ENCODE measurements around the gene C1orf159.

Gene C1orf159

GRCh38 chr1:1050577-1051052 is 65.3 kb downstream of the C1orf159 start:
- no peak for DNase-seq (ENCODE audit: low read depth)
- no peak for TF ChIP-seq CTCF (conservative IDR thresholded peaks at IDR 0.05; ENCODE audit: low read depth, low read length)
- no peak overlapping the region for H3K4me3 ChIP-seq (ENCODE audit: low read length)

GRCh38 chr1:1049318-1050165 is 66.3 kb downstream of the C1orf159 start:
- DNase-seq (ENCODE audit: low read depth), result no peak
- H3K4me3 ChIP-seq (ENCODE audit: low read length), result no peak overlapping the region
- TF ChIP-seq CTCF (conservative IDR thresholded peaks at IDR 0.05; ENCODE audit: low read depth, low read length), result no peak

- no peak overlapping the region for H3K4me3 ChIP-seq (ENCODE audit: low read length)
- TF ChIP-seq CTCF (conservative IDR thresholded peaks at IDR 0.05; ENCODE audit: low read depth, low read length), result no peak
- no peak for DNase-seq (ENCODE audit: low read depth)
Observed at GRCh38 chr1:1048765-1049164, 67.1 kb downstream of the C1orf159 start.

DNA sequence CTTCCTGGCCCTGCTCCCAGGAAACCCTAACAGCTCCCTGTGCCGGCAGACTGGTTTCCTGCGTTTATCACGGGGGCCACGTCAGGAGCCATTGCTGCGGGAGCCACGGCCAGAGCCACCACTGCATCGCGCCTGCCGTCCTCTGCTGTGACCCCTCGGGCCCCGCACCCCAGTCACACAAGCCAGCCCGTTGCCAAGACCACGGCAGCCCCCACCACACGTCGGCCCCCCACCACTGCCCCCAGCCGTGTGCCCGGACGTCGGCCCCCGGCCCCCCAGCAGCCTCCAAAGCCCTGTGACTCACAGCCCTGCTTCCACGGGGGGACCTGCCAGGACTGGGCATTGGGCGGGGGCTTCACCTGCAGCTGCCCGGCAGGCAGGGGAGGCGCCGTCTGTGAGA is 67.9 kb downstream of the C1orf159 start:
- no peak for DNase-seq (ENCODE audit: low read depth)
- TF ChIP-seq CTCF (conservative IDR thresholded peaks at IDR 0.05; ENCODE audit: low read depth, low read length), result no peak
- no peak overlapping the region for H3K4me3 ChIP-seq (ENCODE audit: low read length)

DNA sequence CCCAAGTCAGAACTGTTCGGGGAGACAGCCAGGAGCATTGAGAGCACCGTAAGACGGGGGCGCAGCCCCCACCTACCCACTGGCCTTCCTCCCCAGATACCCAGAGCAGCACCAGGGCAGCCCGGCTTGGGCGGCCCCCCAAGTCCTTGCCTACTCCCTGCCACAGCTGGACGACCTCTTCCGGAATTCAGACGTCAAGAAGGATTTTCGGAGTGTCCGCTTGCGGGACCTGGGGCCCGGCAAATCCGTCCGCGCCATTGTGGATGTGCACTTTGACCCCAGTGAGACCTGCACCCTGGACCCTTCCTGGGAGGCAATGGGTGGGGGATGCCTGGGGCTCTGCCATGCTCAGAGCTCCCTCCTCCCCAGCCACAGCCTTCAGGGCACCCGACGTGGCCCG is 68.5 kb downstream of the C1orf159 start:
- TF ChIP-seq CTCF (conservative IDR thresholded peaks at IDR 0.05; ENCODE audit: low read depth, low read length), result no peak
- no peak for DNase-seq (ENCODE audit: low read depth)
- no peak overlapping the region for H3K4me3 ChIP-seq (ENCODE audit: low read length)

GRCh38 chr1:1046767-1047166 is 69.1 kb downstream of the C1orf159 start:
- TF ChIP-seq CTCF (conservative IDR thresholded peaks at IDR 0.05; ENCODE audit: low read depth, low read length), result no peak
- DNase-seq (ENCODE audit: low read depth), result no peak
- no peak overlapping the region for H3K4me3 ChIP-seq (ENCODE audit: low read length)

DNA sequence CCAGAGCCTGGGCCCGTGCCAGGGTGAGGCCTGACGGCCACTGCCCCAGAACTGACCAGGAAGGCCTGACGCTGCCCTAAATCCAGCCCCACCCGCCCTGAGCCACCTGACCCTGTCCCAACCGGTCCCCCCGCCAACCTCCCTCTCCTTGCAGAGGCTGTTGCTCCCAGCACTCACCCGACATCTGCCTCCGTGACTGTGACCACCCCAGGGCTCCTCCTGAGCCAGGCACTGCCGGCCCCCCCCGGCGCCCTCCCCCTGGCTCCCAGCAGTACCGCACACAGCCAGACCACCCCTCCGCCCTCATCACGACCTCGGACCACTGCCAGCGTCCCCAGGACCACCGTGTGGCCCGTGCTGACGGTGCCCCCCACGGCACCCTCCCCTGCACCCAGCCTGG is 69.6 kb downstream of the C1orf159 start:
- no peak for TF ChIP-seq CTCF (conservative IDR thresholded peaks at IDR 0.05; ENCODE audit: low read depth, low read length)
- DNase-seq (ENCODE audit: low read depth), result no peak
- H3K4me3 ChIP-seq (ENCODE audit: low read length), result no peak overlapping the region
